ENCODE results near the gene STK33. TPM values are rescaled to one million over a fixed set of nuclear protein-coding genes. Genes with fewer than 3 reads are reported as not detected.

STK33 gene
- total and polyA plus RNA-seq, 2 donors (not counting 3 experiments of a cell fraction or from before 2014, with no cell fraction given): 0.63 to 3.4 TPM

- Histone ChIP-seq H3K36me3 (ENCODE audit: control insufficient read depth in 2 of 2, extremely low read depth in 1 of 2, insufficient read depth in 2 of 2, low read length in 2 of 2) (no peaks in the 10 kb centered on the region), H3K4me3 (replicated peaks in 1 of 3; ENCODE audit: insufficient read depth in 1 of 3, low read depth in 1 of 3, low read length in 3 of 3) (no peak overlapping the region), H4K20me1 (replicated peaks; ENCODE audit: control insufficient read depth, extremely low read depth, insufficient read depth, low read length) (no peaks in the 10 kb centered on the region), H3K9ac (replicated peaks; ENCODE audit: extremely low read depth, insufficient read depth, low read length) (no peak overlapping the region), H3K9me3 (replicated peaks; ENCODE audit: control insufficient read depth, insufficient read depth, low read length) (peaks cover 2% of the 10 kb centered on the region), H3K27me3 (ENCODE audit: control insufficient read depth in 2 of 2, insufficient read depth in 2 of 2, low read length in 2 of 2) (peaks cover 7 to 10% of the 10 kb centered on the region in 2 experiments), H3K4me1 (ENCODE audit: control insufficient read depth, extremely low read depth, insufficient read depth, low read length) (no peaks in the 10 kb centered on the region), H2AFZ (ENCODE audit: low read depth, low read length) (no peak overlapping the region), H3K27ac (ENCODE audit: insufficient read depth, low read depth, low read length) (no peak overlapping the region), H3K79me2 (ENCODE audit: control insufficient read depth, insufficient read depth, low read length) (no peaks in the 10 kb centered on the region), H3K9me1 (replicated peaks; ENCODE audit: control insufficient read depth, extremely low read depth, insufficient read depth, low read length) (no peaks in the 10 kb centered on the region), H3K4me2 (ENCODE audit: insufficient read depth, low read length) (no peak overlapping the region)
- no peak for FAIRE-seq
- DNase-seq (ENCODE audit: low read depth, low spot score): no peak
- dilution Hi-C loops (cut with MboI; ENCODE audit: extremely low pct_ligation_motif_present, low sequenced_read_pairs) (no loop called here), intact Hi-C loops (cut with micrococcal nuclease) (no loop called here)
- TF ChIP-seq MYC (IDR thresholded peaks at IDR 0.05; ENCODE audit: low read depth, low read length) (no peak), FOS (IDR thresholded peaks at IDR 0.05; ENCODE audit: borderline replicate concordance, insufficient read depth, low read length) (no peak), JUN (IDR thresholded peaks at IDR 0.05; ENCODE audit: borderline replicate concordance, insufficient read depth, insufficient read length, low read depth) (no peak), MAX (IDR thresholded peaks at IDR 0.05; ENCODE audit: insufficient read depth, insufficient read length) (no peak), GATA2 (IDR thresholded peaks at IDR 0.05; ENCODE audit: insufficient read depth, insufficient read length, low read depth, low read length) (no peak), POLR2A (IDR thresholded peaks at IDR 0.05; ENCODE audit: low read depth, low read length) (no peak), EZH2 (IDR thresholded peaks at IDR 0.05; ENCODE audit: borderline replicate concordance, low read depth, low read length, severe bottlenecking) (no peak), CTCF (IDR thresholded peaks at IDR 0.05; ENCODE audit: extremely low read depth in 1 of 2, insufficient read depth in 1 of 2, low read depth in 1 of 2, low read length in 2 of 2) (no peak), POLR2AphosphoS5 (IDR thresholded peaks at IDR 0.05; ENCODE audit: insufficient read depth, low read depth, low read length) (no peak)
- ChIA-PET POLR2A (no interaction called here), CTCF (no interaction called here)
- no TSS peak for BruUV-seq (replicated peaks)
Measured at GRCh38 chr11:8561461-8561860, 32.6 kb downstream of the STK33 start.
